NCI-H2081 (cell line): ENCODE measurements around the gene RAP1GAP2.
"Not testable (repeated sequence)": the region's sequence is repeated elsewhere in the genome, so short reads cannot be mapped to it uniquely, and the experiment has no call there.

Source experiments
- DNase-seq, 2 experiments: peaks; one replicate each; lab custom pipeline; 2025; lab: John Stamatoyannopoulos, UW

RAP1GAP2 gene

DNA sequence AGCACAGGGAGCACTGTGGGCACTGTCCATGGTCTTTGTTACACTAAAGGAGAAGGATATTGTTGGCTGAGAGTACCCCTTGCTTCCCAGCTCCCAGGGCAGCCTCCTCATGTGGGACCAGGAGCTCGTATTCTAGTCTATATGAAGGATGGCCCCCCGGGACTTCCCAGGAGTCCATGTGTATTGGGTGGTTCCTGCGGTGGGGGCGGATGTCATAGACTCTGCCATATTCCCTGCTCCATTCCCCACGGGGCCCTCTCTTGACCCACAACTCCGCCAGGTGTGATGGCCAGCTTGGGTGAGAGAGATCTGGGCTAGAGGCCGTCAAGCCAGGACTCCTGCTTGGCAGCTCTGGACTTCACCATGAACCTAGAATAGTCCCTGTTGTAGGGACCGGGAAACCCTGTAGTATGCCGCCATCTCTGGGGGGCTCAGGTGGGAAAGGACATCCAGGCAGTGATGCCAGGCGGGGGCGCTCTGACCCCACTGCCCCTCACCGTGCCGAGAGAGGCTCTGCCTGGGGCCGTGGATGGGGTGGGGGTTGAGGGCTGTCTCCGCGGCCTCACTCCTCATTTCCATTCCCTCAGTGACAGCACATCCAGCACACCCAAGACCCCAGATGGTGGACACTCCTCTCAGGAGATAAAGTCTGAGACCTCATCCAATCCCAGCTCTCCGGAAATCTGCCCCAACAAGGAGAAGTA is 229.3 kb downstream of the RAP1GAP2 start:
- no peak for DNase-seq

DNA sequence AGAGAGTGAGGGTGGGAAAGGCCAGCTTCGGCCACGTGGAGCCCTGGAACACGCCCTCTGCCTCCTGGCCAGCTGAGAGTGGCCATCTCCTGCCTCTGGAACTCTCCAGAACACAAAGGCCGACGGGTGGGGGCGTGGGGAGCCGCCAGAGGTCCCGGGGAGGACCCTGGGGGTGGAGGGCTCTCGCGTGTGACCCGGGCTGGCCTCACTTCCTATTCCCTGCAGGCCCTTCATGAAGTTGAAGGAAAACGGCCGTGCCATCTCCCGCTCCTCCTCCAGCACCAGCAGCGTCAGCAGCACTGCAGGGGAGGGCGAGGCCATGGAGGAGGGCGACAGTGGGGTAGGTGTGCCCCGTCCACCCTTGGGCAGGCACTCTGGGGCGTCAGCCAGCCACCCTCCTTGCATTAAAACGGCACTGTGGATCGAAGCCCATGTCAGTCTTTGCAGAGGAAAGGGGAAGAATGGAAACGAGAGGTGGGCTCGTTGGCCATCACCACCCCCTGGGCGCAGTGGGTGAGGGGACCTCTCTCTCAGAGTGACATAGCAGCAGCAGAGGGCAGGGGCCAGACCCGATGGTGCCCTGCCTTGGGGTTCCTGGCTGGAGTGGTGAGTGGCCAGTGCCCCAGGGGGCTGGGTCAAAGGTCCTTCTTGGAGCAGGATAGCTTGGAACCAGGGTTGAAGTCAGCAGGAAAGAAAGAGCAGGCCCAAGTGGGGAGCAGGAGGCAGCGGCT is 230.1 kb downstream of the RAP1GAP2 start:
- no peak for DNase-seq

DNA sequence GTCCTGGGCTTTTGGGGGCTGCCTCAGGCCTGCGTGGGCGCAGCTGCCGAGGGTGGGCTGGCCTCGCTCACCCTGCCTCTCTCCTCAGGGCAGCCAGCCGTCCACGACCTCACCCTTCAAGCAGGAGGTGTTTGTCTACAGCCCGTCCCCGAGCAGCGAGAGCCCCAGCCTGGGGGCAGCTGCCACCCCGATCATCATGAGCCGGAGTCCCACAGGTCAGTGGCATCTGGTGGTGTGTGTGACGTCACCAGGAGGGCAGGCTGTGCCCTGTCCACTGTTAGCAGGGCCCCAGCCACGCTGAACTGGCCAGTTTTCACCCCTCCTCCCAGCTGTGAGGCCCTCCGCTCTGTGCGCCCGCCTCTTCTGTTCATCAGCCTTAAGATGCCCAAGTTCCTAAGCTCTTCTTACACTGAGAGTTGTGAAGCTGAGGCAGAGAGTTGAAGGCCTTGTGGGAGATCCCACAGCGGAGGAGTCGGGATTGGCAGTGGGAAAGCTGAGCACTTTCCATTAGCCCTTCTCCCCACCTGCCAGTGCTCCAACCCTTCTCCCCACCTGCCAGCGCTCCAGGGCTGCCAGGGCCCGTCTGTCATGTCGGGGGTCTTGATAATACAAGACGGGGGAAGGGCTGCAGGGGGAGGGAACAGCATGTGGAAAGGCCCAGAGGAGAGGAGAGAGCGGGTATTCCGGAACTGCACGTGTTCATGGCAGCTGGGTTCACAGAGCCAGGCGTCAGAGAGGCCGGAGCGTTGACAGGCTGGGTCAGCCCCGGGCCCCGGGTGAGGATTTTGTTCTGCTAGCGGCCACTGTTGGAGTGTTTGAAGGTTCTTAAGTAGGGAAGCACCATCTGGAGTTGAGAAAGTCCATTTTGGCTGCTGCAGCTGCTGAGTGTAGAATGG is 230.9 kb downstream of the RAP1GAP2 start:
- no peak for DNase-seq

- no peak for DNase-seq
Measured at GRCh38 chr17:3027786-3028532, 231.7 kb downstream of the RAP1GAP2 start.

DNA sequence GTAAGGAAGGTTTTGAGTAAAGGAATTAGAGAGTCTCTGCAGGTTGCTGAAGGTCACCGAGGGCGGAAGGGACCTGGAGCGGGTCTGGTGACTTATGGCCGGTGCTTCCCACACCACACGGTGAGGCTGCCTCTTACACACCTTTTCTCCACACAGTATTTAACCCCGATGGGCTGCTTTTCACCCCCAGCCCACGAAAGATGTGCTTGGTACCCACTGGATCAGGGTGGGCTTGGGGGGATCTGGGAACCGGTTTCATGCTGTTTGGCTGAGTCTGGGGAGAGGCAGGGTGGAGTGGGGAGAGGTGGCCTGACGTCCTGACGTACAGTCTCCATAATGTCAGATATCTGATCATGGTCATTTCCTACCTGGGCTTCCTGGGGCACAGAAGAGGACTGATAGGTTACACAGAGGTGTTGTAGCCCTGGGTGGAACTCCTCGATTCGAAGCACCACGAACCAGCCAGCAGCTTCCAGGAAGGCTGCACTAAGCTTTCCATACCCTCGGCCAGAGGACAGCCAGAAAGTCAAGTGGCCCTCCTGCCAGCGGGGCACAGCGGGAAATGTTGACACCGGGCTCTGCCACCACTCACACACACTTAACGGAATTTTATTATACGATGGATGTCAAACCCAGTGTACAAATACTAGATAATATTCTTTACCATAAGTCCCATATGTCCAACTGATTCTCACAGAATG is 233.1 kb downstream of the RAP1GAP2 start:
- DNase-seq: no peak

DNA sequence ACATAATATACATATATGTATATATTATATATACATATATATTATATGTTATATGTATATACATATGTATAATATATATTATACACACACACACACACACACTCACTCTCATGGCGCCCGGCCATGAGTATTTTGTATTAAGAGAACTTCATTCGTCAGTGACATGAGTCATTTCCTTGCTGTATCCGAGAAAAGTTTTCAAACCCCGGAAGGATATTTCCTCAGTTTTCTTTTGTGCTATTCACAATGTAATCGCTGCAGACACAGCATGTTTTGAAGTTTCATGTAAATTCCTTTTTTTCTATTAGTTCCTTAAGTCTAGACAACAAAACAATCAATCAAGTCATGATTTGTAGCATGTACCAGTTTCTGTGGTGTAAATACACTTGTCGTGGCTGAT is 233.9 kb downstream of the RAP1GAP2 start:
- no peak for DNase-seq

GRCh38 chr17:3030852-3031470 is 234.7 kb downstream of the RAP1GAP2 start:
- DNase-seq: not testable (repeated sequence)

- no peak for DNase-seq
Measured at GRCh38 chr17:3032258-3033247, 236.3 kb downstream of the RAP1GAP2 start.

GRCh38 chr17:3033248-3033640 is 237.0 kb downstream of the RAP1GAP2 start:
- DNase-seq: no peak

DNA sequence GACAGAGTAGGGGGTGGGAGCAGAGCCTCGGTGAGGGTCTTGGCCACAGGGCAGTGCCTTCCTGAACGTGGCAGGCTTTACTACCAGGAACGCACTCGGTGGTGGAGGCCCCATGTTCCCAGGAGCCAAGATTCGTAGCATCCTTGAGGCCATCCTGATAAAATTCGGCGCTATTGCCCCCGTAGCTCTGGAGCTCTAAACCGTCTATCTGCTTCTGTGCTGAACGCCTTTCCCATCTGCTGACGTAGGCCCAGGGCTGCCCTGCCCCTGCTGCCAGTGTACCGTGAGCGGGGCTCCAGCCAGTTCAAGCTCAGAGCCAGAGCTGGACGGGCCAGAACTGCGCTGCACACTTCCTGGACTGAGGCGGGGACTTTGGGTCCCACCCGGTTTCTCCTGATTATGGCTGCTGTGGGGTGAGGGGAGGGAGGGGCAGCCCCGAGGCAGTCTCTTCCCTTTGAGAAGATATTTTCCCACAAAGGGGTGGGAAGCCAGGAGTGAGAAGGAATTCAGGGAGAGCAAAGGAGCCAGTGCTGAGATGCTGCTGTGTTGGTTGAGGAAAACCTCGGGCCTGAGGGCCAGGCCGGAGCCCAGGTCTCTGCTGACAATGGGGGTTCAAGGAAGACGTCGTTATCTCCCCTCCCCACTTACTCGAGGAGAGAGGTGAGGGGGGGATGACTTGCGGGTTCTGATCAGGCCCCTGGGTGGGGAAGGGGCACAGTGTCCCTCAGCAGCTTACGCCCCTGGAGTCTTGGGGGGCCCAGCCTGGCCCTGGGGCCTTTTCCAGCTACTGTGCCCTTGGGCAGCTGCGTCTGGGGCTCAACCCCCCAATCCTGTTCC is 237.7 kb downstream of the RAP1GAP2 start:
- DNase-seq: no peak

- DNase-seq: no peak
Measured at GRCh38 chr17:3034578-3034920, 238.3 kb downstream of the RAP1GAP2 start.

GRCh38 chr17:3035256-3035967 is 239.2 kb downstream of the RAP1GAP2 start:
- no peak for DNase-seq

DNA sequence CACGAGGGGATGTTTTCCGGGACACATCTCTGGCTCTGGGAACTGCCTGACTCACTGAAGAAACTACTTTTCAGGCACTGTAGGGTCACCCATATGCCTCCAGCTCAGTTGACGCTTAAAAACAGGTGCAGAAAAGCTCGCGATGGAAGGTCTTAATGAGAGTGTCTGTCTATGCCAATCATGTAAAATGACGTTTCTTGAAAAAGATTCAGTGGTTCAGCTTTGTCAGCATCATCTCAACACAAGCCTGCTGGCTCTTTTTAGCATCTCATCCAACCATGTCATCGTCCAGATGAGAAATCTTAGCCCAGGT is 239.7 kb downstream of the RAP1GAP2 start:
- DNase-seq: no peak

- no peak for DNase-seq
Measured at GRCh38 chr17:3036800-3037199, 240.6 kb downstream of the RAP1GAP2 start.

DNA sequence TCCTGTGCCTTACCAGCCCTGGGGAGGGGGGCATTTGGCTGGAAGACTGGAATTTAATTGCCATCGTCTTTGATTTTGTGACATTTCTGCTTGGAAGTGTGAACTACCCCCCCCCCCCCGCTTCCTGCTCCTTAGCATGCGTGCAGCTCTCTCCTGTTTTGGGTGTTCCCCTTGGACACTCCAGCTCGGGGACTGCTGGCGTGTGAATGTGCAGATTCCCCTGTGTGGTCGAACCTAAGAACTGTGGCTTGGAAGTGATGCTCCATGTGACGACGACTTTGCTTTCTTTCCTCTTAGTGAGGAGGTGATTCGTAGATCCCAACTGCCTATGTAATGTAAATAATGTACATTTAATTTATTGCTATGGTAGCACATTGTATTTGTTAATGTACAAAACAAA is 241.0 kb downstream of the RAP1GAP2 start:
- DNase-seq: no peak

DNA sequence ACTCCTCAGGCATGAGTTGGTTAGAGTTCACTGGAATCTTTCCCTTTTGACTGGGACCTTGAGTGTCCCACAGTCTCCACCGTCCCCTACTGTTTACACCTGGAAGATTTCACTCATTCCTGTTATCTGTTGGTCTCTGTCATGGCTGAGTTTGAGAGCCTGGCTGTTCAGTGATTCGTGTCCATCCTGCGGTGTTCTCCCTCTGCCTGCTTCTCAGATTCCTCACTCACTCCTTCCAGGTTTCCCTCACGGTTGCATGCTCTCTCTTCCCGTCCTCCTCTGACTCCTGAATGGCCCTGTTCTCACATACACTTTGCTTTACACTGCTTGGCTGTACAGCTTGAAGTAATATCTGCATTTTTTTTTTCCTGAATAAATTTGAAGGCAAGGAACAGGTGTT is 242.7 kb downstream of the RAP1GAP2 start:
- no peak for DNase-seq

DNA sequence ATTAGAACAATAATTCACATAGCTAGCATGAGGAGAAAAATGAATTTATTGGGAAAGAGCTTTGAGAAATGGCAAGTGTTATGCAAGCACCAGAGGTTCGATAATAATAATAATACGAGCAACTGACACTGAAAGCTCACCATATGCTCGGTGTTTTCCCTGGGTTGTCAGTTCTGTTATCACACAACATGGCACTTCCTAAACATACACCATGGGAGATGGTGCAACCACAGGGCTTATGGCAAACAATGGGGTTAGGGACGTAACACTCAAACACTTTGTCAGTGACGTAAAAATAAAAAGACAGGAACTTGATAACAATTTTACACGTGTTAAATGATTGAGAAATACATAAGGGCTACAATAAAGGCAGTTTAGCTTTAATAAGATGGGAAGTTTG is 243.5 kb downstream of the RAP1GAP2 start:
- DNase-seq: no peak

DNA sequence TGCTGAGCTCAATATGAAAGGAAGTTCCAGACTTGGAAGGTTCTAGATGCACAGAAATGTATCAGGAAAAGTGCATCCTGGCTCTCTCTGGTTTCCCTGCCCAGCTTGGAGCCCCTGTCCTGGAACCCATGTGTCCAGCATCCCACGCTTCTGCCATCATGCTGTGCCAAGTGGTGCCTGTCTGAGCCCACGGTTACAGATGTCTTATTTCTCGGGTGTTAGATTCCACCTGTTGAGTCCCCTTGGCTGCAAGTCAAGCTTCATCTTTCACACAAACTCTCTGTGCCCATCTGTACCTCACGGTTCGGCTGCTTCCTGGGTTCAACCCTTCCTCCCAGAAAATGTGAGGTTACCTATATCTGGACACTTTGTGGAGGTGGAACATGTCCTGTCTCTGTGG is 244.6 kb downstream of the RAP1GAP2 start:
- DNase-seq: no peak
